Endometrium (tissue), 2 donors: ENCODE results near the gene GTF2IRD1.
"Not testable (repeated sequence)": the region's sequence is repeated elsewhere in the genome, so short reads cannot be mapped to it uniquely, and the experiment has no call there.

Experiments used
- FAIRE-seq: peaks from 2 replicates; lab custom pipeline; 2012; peaks lifted over from hg19 to GRCh38; lab: Jason Lieb, UNC
- donor health status: control.
- donor health status: control.

GTF2IRD1 gene

GRCh38 chr7:74563639-74564038 is 109.9 kb downstream of the GTF2IRD1 start:
- not testable (repeated sequence) for FAIRE-seq

GRCh38 chr7:74567318-74567668 is 113.6 kb downstream of the GTF2IRD1 start:
- FAIRE-seq: no peak

- FAIRE-seq: no peak
Measured at GRCh38 chr7:74568658-74569057, 115.0 kb downstream of the GTF2IRD1 start.

- FAIRE-seq: no peak
Measured at GRCh38 chr7:74569501-74570075, 115.9 kb downstream of the GTF2IRD1 start.

GRCh38 chr7:74570533-74571156 is 116.9 kb downstream of the GTF2IRD1 start:
- no peak for FAIRE-seq

- FAIRE-seq: no peak
Measured at GRCh38 chr7:74572301-74572979, 118.7 kb downstream of the GTF2IRD1 start.

- no peak for FAIRE-seq
Measured at GRCh38 chr7:74573512-74573911, 119.8 kb downstream of the GTF2IRD1 start.

GRCh38 chr7:74575083-74575784 is 121.5 kb downstream of the GTF2IRD1 start:
- no peak for FAIRE-seq

GRCh38 chr7:74575811-74576210 is 122.1 kb downstream of the GTF2IRD1 start:
- no peak for FAIRE-seq

- no peak for FAIRE-seq
Measured at GRCh38 chr7:74579800-74580685, 126.3 kb downstream of the GTF2IRD1 start.

GRCh38 chr7:74581916-74582440 is 128.3 kb downstream of the GTF2IRD1 start:
- FAIRE-seq: no peak

GRCh38 chr7:74582447-74583039 is 128.8 kb downstream of the GTF2IRD1 start:
- FAIRE-seq: no peak

- FAIRE-seq: no peak
Measured at GRCh38 chr7:74583630-74584029, 129.9 kb downstream of the GTF2IRD1 start.

GRCh38 chr7:74584160-74584954 is 130.7 kb downstream of the GTF2IRD1 start:
- FAIRE-seq: no peak

GRCh38 chr7:74585844-74586243 is 132.1 kb downstream of the GTF2IRD1 start:
- no peak for FAIRE-seq

- no peak for FAIRE-seq
Measured at GRCh38 chr7:74586258-74587175, 132.8 kb downstream of the GTF2IRD1 start.

GRCh38 chr7:74587435-74588126 is 133.9 kb downstream of the GTF2IRD1 start:
- FAIRE-seq: no peak

- FAIRE-seq: no peak
Measured at GRCh38 chr7:74590813-74591212, 137.1 kb downstream of the GTF2IRD1 start.

GRCh38 chr7:74598558-74598957 is 144.9 kb downstream of the GTF2IRD1 start:
- no peak for FAIRE-seq
